SW 1271 (cell line): ENCODE results near the gene DEDD2.
A peak's percentile ranks its signal among the peaks of the same experiment; 100 is the strongest.

Experiments
- DNase-seq, 2 experiments: peaks; one replicate each; lab custom pipeline; 2025; lab: John Stamatoyannopoulos, UW

Gene DEDD2

DNA sequence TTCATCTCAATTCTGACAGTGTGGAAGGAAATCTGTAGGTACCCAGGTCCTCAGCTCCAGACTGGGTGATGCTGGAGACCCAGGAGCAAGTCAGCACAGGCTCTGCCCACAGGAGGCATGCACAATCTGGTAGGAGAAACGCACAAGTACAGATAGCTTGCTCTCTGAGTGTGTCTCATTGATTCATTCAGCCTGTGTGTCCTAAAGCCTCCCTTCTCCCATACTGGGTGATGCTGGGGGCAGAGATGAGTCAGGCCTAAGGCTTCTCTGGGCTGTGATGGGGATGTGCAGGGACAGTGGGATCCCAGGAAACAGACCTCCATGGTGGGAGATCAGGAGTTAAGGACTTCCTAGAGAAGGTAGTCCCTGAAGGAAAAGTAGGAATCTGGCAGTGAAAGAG is 9.4 kb upstream of the DEDD2 start:
- no peak for DNase-seq

DNA sequence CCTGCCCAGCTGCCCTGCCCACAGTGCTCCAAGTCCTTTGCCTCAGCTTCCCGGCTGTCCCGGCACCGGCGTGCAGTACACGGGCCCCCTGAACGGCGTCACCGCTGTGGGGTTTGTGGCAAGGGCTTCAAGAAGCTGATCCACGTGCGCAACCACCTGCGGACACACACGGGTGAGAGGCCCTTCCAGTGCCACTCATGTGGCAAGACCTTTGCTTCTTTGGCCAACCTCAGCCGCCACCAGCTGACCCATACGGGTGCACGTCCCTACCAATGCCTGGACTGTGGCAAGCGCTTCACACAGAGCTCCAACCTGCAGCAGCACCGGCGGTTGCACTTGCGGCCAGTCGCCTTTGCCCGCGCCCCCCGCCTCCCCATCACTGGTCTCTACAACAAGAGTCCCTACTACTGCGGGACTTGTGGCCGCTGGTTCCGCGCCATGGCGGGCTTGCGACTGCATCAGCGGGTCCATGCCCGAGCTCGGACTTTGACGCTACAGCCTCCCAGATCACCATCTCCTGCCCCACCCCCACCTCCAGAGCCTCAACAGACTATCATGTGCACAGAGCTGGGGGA is 8.3 kb upstream of the DEDD2 start:
- DNase-seq = no peak

DNA sequence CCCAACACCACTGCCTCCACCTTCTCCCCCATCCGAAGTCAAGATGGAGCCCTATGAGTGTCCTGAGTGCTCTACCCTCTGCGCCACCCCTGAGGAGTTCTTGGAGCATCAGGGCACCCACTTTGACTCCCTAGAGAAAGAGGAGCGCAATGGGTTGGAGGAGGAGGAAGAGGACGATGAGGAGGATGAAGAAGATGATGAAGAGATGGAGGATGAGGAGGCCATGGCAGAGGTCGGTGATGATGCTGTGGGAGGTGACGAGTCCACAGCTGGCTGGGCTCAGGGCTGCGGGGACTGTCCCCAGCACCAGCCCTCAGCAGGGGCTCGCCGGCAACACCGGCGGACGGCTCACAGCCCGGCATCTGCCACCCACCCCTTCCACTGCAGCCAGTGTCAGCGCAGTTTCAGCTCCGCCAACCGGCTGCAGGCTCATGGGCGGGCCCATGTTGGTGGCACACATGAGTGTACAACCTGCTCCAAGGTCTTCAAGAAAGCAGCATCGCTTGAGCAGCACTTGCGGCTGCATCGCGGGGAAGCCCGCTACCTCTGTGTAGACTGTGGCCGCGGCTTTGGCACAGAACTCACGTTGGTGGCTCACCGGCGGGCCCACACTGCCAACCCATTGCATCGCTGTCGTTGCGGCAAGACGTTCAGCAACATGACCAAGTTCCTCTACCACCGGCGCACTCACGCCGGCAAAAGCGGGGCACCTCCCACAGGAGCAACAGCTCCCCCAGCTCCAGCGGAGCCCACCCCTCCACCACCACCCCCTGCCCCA is 7.7 kb upstream of the DEDD2 start:
- no peak for DNase-seq

DNA sequence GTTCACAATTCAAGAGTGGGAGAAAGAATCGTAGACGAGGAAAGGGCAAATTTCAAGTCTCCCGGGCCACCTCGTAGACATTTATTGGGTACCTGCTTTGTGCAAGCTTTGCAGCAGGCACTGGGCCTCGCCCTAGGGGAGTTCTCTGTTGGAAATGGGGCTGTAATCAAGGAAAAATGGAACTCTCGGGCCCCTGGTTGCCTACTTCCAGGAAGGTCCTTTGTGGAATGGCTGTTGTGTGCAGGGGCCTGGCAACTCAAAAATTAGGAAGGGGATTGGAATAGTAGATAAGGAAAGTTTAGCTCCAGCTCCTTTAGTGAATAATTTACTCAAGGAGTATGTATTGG is 3.2 kb upstream of the DEDD2 start:
- DNase-seq = no peak

DNA sequence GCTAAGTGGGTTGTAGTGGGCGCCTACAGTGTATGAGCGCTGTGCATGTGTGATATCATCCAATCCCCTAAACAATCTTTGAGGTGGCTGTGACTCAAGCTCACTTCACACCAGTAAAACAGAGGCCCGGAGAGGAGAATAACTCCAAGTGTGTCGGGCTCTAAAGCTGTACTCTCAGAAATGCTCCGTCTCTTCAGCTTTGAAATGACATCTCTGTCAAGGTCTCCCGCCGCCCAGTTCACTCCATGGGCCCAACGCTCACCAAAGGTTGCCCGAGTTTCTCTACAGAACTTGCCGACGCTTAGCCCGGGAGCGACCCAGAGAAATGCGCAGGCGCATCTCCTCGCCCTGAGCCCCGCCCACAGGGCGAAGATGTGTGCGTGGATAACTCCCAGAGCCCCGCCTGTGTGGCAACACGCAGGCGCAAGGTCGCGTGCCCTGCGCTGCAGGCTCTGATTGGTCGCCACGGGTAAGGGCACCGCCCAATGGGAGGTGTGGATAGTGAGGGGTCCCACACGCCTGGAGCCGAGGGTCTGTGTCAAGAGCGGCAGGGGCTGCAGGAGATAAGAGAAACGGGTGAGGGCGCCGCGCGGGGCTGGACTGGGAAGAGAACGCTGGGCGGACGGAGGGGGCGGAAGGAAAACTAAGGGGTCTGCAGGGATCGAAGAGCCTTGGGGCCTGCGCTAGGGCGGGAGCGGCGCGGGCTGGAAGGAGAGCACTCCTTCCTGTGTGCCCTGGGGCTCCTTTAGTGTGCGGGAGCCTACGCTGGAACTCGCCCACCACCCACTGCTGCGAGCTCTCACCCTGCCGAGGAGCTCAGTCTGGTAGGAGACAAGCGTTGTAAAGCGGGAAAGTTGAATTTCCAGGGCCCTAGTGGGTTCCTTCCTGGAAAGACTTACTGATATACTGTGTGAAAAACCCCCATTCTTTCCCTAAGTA is 2.6 kb upstream of the DEDD2 start, which contains the start of gene ZNF526:
TSS of gene ZNF526 (plus strand) at position 501 of the 939 bp plus-strand sequence. CDS start 4,092 bp downstream, outside the sequence.
- DNase-seq = peak; percentile 81 to 92

DNA sequence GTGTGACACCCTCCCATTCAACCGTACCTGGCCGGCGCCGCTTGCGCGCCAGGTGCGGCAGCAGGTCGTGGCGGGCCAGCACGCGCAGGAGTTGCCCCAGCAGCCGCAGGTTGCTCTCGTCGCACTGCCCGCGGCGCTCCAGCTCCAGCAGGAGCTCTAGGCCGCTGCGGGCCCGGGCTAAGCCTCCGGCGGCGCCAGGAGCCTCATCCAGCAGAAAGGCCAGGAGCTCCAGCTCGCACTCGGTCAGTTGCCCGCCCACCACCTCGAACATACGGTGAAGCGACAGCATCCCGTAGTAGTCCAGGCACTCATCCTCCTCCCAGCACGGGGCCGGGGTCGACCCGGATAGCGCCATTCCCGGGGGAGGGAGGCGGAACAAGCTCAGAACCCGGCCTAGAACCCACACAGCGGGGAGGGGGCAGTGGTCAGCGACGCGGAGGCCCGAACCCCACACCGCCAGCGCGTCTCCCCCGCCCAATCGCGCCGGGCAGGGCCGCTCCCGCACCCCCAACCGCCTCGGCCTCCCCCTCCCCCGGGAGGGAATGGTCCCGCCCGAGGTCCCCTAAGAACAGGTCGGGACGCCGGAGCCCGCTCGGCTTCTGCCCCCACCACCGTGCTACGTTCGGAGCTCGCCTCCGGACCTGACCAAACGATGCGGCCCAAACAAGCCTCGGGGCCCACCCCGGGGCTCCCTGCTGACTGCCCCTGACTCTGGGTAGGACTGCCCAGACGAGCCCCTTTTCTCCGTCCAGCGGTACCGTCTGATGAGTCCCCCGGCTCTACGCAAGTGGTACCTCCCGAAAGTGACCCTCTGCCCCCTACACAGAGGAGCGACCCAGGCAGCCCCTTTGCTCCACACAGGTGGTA is 591 bp downstream of the DEDD2 start:
- DNase-seq = peak in 1 of 2 experiments; percentile 32

DNA sequence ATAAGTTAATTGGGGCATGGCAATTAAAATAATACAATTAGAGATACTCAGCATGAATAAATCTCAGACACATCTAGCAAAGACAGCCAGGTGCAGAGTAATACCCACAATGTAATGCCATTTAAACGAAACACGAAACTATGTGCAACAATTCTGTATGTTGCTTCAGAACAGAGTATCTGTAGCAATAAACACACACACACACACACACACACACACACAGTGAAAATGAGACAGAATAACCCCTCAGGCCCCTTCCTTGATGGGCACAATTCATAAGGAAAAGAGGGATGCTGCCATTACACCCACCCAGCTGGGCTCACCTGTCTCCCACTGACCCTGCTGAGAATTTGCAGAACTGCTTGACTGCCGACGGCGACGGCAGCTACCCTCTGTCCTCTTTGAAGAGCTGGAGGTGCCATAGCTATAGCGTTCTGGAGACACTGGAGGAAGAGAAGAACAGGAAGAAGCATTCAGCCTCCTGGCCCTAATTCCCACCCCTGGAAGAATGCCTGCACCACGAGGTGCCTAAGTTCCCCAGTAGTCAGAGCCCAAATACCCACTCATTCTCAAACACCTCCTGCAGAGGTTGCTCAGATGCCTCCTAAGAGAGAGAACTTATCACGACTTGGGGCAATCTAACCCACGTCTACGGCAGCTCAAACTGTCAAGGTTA is 2.5 kb downstream of the DEDD2 start:
- no peak for DNase-seq

DNA sequence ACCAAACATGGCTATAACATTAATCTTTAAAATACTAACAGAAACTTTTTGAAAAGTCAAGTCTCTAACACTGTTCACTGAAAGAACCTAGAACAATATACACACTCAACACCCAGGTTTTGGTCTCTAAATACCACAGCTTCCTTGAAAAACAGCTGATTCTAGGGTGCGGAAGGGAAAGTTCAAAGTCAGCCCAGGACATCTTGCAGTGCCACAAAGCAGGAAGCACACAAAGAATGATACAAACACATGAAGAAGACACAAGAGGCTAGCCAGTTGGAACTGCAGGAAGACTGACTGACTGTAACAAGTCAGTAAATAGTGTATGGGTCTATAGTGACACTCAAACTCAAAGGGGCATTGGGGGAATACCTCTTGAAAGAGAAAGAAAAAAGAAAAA is 4.6 kb downstream of the DEDD2 start:
- DNase-seq = no peak

DNA sequence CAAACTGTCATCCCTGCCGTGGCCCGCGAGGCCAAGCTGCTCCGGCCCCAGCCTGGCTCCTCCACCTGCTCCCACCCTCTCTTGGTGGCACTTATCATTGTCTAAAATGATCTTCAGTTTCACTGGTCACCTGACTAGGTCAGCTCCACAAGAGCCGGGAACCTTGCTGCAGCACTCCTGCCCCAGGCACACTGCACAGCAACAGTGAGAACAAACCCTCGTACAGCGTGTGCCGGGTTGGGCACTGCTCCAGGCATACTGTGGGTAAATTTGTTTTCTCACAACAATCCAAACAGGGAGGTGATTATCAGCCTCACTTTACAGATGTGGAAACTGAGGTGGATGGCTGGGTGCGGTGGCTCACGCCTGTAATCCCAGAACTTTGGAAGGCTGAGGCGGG is 8.9 kb downstream of the DEDD2 start:
- no peak for DNase-seq

DNA sequence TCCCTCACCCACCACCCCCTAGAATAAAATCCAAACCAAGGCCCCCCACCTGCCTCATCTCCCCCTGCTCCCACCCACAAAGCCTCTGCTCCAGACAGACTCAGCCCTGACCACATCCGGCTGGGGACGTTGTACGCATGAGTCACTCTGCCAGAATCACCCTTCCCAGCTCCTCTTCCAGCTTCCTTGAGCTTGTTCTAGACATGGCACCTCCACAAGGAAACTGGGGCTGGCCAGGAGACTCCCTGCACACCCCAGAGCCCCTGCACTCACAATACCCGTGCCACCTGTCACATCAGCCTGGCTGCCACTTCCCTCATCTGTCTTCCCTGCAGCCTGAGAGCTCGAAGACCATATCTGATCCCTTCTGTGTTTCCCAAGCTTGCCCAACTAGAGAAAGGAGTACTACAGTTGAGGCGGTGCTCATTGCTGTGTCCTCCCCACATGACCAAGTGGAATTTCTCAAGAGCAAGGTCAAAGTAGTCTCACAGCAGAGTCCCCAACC is 9.7 kb downstream of the DEDD2 start:
- peak in 1 of 2 experiments; percentile 46 for DNase-seq

DNA sequence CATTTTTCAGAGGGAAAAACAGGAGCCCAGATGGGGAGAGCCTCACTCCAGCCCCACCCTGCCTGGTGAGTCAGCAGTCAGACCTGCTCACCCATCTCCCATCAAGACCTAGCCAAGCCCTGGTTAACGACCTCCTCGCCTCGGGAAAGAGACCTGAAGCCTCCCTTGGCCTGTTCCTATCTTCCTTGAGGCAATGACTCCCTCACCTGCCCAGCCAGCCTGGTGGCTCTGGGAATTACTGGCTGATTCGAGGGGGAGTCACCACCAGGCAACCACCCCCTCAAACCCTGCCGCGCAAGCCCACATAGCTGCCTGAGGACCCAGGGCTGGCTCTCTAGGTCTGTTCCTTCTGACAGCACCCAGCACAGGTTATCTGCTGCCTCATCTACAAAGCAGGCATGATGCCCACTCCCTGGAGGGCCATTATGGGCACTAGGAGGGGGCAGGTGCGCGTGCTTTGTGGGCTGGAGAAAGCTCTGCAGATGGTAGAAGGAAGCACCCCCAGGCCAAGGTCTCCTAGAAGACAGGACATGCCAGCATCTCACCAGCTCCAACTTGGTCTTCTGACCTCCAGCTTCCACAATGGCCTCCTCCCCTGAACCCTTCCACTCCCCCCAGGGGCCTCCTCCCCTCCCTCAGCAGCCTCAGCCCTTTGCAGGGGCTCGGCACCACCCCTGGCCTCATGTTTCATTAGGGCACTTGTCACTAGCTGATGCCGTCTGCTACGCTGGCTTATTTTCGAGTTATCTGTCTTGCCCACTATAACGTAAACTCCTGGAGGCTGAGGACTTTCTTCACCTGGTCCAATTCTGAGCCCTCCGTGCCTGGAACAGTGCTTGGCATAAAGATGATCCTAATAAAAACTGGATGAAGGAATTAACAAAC is 10.4 kb downstream of the DEDD2 start:
- no peak for DNase-seq

DNA sequence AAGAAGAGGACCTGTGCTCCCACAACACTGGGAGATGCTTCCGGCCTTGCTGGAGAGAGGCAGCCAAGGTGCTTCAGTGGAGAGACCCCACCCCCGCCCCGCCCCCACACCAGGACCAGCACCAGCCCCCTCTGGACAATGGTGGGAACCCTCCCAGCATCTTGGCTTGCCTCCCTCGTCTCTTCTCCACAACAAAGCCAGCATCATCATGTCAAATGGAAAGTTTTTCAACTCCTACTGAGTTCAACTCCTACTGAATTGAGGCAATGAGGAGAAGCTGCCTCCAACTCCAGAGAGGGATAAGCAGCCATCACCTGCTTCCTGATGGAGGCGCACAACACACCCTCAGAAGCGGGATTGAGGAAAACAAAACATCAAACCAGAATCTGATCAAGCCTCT is 12.8 kb downstream of the DEDD2 start:
- DNase-seq = no peak

DNA sequence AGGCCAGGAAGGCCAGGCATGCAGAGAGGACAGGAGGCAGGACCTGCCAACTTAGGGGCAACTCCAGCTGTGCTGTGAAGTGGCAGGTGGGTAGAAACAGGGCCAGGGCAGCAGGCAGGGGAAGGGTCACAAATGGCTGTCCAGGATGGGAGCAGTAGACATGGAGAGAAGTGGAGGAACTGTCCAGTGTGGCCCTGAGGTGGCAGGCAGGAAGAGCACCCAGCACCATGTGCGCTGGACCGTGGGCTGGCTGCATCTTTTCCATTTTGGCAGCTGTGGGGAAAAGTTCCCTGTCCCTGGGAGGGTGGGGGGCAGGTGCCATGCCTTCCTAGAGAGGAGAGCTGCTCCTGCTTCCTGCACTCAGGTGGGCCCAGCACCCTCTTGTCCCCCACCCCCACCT is 13.8 kb downstream of the DEDD2 start:
- DNase-seq = no peak

DNA sequence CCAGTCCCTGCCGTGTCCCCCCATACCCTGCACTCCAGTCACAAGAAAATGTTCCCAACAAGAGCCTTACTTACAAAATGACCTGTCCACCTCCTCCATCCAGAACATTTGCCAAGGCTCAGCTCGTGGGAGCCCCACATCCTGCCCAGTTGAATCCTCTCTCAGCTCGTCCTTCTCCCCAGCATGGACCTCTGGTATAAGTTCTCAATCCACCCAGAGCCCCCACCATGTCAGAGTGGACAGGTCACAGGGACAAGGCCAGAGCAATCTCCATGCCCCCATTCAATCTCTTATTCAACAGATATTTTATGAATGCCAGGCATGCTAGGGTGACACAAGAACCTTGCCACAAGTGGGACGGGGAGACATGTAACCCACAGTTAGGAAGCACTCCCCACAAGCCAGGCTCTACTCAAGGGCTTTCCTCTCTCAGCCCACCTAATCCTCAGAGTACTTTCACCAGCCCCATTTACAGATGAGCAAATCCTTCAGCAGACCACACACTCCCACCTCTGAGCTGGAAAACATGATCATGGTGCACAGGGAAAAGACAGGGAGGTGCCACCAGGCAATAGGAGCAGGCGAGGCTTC is 15.1 kb downstream of the DEDD2 start:
- no peak for DNase-seq

DNA sequence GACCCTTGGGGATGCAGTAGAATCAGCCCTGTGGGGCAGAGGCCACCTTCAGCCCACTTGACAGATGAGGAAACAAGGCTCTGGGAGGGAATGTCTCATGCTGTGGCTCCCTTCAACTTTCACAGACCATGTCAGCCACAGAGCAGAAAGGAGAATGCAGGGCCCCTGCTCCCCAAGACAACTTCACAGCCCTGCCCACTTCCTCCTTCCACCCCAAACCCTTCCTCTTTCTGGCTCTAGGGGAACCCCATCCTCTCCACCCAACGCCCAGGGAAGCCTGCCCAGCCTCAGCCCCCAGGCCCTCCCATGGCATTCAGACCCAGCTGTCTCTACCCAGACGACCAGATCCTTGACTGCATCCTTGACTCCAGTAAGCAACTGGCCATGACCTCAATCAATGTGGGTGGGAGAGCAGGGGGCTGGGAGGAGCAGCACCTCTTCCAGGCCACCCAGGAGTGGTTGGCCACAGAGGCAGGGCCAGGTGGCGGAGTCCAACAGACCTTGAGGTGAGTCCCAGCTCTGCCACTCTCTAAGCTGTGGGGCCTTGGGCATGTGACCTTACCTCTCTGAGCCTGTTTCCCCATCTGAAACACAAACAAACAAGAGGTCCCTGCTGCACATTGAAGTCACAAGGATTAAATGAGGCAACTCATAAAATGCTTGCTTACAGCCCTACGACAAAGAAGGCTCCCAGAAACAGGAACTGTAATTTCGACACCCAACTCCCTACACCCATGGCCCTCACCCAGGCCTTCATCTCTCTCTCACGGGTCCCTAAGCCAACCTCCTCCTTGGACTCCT is 15.8 kb downstream of the DEDD2 start:
- DNase-seq = no peak

DNA sequence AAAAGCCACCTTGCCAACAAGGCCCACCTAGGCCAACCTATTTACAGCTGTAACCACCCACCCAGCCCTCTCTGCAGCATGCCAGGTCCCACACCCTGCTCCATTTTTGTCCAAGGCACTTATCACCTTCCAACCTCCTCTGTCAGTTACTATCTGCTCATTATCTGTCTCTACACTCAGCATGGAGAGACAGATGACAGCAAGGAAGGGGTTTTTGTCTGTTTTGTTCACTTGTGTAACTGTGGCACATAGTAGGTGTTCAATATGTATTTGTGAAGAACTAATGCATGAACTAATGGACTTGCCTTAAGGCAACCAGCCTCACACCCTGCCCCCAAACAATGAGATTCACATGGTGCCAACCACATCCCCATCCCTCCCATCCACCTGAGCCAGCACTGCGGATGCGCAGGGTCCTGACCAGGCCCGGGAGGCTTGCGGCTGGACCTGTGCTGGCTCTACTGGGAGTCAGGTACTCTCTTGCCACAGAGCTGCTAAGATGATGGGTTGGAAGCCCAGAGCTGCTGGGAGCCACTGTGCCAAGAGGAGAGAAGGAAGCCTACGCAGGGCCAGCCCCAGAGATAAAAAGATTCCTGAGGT is 17.3 kb downstream of the DEDD2 start:
- DNase-seq = no peak

DNA sequence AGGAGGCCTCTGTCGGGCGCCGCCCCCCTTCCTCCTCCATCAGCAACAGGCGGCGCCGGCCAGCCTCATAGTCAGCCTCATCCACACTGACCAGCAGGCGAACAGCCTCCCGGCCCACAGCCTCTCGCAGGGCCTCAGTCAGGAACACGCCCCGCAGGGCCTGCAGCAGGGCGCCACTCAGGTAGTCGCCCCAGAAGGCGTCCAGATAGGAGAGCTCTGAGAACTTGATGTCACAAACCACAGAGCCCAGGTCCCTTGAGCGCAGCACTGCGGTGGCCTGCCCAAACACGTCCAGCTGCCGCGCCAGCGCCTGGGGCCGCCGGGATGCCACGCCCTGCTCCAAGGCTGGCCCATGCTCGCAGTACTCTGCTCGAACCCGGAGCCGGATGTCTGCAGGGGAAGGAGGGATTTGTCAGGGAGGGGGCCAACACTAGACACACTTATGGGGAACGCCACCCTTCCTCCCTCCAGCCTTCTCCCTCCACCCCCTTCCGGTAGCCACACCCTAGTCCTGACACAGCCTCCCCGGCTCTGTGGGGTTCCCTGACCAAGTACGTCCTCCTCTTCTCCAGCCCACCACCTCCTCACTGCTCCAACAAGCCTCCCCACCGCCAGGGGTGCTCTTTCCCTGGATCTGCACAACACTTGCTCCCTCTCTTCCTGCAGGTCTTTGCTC is 17.9 kb downstream of the DEDD2 start:
- no peak for DNase-seq
